Osteocyte (in vitro differentiated cells): ENCODE data around the gene VWA5A. TPM values are rescaled to one million over a fixed set of nuclear protein-coding genes. Genes with fewer than 3 reads are reported as not detected.

Experiments used
- DNase-seq: peaks from one replicate; pipeline ENCODE4 v3.0.0; 2021; ENCODE audit warnings: mixed read lengths; ENCODE audit not compliant: unreplicated experiment; ENCODE audit errors: extremely low spot score
- H3K27ac Mint-ChIP-seq: one replicate; pipeline ENCODE4 v1.8.0; 2021; ENCODE audit warnings: mild to moderate bottlenecking, mixed read lengths; ENCODE audit not compliant: unreplicated experiment
- H3K27me3 Mint-ChIP-seq: one replicate; pipeline ENCODE4 v1.8.0; 2021; ENCODE audit warnings: mixed read lengths; ENCODE audit not compliant: unreplicated experiment
- H3K36me3 Mint-ChIP-seq: one replicate; pipeline ENCODE4 v1.8.0; 2021; ENCODE audit warnings: mixed read lengths; ENCODE audit not compliant: unreplicated experiment
- H3K4me1 Mint-ChIP-seq: one replicate; pipeline ENCODE4 v1.8.0; 2021; ENCODE audit warnings: mixed read lengths; ENCODE audit not compliant: unreplicated experiment
- H3K4me3 Mint-ChIP-seq: one replicate; pipeline ENCODE4 v1.8.0; 2021; ENCODE audit warnings: mild to moderate bottlenecking, moderate library complexity, mixed read lengths; ENCODE audit not compliant: unreplicated experiment
- H3K9me3 Mint-ChIP-seq: one replicate; pipeline ENCODE4 v1.8.0; 2021; ENCODE audit warnings: mixed read lengths; ENCODE audit not compliant: unreplicated experiment
- CTCF ChIP-seq: fragments of 200-600 bp; sonication (generic); IDR thresholded peaks from 2 replicates; pipeline ENCODE4 v1.5.0; 2021; ENCODE audit warnings: antibody characterized with exemption, mild to moderate bottlenecking, moderate library complexity
- total RNA-seq: library from RNA; stranded (reverse); gene quantifications from 2 replicates; pipeline ENCODE4 v1.2.1, GENCODE V29; 2021

Gene VWA5A
- total RNA-seq, 1 donor from 2014 or later = 10.0 TPM

GRCh38 chr11:124082371-124082770, 32.9 kb upstream of the VWA5A start:
- Mint-ChIP-seq H3K36me3 (no peaks in the 10 kb centered on the region), H3K9me3 (no peaks in the 10 kb centered on the region), H3K4me1 (no peaks in the 10 kb centered on the region), H3K27me3 (peaks cover 54% of the 10 kb centered on the region), H3K27ac (no peak overlapping the region), H3K4me3 (no peak overlapping the region)
- DNase-seq = no peak
- TF ChIP-seq CTCF = no peak

GRCh38 chr11:124085583-124085982, 29.7 kb upstream of the VWA5A start:
- Mint-ChIP-seq H3K36me3 (no peaks in the 10 kb centered on the region), H3K9me3 (no peaks in the 10 kb centered on the region), H3K4me3 (no peak overlapping the region), H3K27ac (no peak overlapping the region), H3K27me3 (peaks cover 53% of the 10 kb centered on the region), H3K4me1 (no peaks in the 10 kb centered on the region)
- TF ChIP-seq CTCF = no peak
- DNase-seq = no peak

- Mint-ChIP-seq H3K9me3 (no peaks in the 10 kb centered on the region), H3K4me3 (no peak overlapping the region), H3K27me3 (peaks cover 56% of the 10 kb centered on the region), H3K36me3 (no peaks in the 10 kb centered on the region), H3K27ac (no peak overlapping the region), H3K4me1 (no peaks in the 10 kb centered on the region)
- no peak for DNase-seq
- TF ChIP-seq CTCF = no peak
Observed at GRCh38 chr11:124085997-124086846, 29.0 kb upstream of the VWA5A start.

- no peak for DNase-seq
- H3K27me3 Mint-ChIP-seq = peaks cover 40% of the 10 kb centered on the region
- no peaks in the 10 kb centered on the region for H3K9me3 Mint-ChIP-seq
- no peaks in the 10 kb centered on the region for H3K4me1 Mint-ChIP-seq
- H3K27ac Mint-ChIP-seq = no peak overlapping the region
- no peak for TF ChIP-seq CTCF
- no peak overlapping the region for H3K4me3 Mint-ChIP-seq
- H3K36me3 Mint-ChIP-seq = no peaks in the 10 kb centered on the region
Observed at GRCh38 chr11:124090996-124091395, 24.3 kb upstream of the VWA5A start.

GRCh38 chr11:124093330-124093729, 21.9 kb upstream of the VWA5A start:
- Mint-ChIP-seq H3K9me3 (no peaks in the 10 kb centered on the region), H3K36me3 (no peaks in the 10 kb centered on the region), H3K27ac (no peak overlapping the region), H3K27me3 (peaks cover 33% of the 10 kb centered on the region), H3K4me1 (no peaks in the 10 kb centered on the region), H3K4me3 (no peak overlapping the region)
- no peak for DNase-seq
- TF ChIP-seq CTCF = no peak
